Stimulated activated CD8-positive, alpha-beta memory T cell treated with anti-CD3 and anti-CD28 coated beads, Interleukin-4, amount 100 ng/mL, for 24 hours (primary cell): ENCODE data around the gene RHOF.
"Not testable (repeated sequence)": the region's sequence is repeated elsewhere in the genome, so short reads cannot be mapped to it uniquely, and the experiment has no call there.

Experiments
- DNase-seq: peaks from one replicate; pipeline ENCODE4 v3.0.0-alpha.2; 2020; ENCODE audit warnings: low read depth

Gene RHOF

DNA sequence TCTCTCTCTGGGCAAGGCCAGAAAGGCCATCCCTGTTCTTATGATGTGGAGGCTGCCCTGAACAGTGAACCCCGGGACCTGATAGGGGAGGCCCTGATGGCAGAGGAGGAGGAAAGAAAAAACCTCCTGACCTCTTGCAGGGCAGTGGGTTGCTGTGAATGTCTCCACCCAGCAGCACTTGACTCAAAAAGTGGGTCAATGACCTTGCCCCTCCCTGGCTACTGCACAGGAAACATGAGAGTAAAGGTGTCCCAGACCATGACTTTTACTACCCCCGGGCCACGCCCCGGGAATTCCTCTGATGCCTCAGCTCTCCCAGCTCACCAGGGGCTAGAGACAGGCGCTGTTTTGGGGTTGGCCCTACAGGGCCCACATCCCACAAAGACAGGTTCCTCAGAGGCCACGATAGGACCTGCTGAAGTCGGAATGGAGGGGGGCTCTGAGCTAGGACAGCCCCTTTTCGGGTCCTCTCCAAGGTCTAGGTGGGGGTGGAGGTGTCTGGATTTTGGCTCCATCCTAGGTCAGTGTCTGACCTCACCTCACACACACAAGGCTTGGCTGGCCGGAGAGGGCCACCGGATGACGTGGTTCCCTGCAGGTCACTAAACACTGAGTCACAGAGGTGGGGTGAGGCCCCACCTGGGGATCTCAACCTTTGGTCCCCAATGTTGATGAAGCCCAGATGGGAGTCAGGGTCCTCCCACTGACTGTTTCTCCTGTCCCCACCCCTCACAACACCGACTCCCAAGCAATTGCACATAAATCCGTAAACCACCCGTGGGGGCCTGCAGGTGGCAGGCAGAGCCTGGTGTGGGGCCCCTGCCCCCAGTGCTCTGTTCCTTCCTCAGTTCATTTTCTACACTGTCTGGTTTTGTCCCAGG is 1.6 kb downstream of the RHOF start:
- no peak for DNase-seq

DNA sequence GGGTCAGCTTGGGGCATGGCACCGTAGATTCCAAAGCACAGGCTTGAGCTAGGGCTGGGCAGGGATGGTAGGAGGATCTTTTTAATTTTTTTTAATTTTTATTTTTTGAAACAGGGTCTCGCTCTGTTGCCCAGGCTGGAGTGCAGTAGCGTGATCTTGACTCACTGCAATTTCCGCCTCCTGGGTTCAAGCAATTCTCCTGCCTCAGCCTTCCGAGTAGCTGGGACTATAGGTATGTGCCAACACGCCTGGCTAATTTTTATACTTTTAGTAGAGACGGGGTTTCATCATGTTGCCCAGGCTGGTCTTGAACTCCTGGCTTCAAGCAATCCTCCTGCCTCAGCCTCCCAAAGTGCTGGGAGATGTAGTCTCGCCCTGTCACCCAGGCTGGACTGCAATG is 2.7 kb downstream of the RHOF start:
- not testable (repeated sequence) for DNase-seq

DNA sequence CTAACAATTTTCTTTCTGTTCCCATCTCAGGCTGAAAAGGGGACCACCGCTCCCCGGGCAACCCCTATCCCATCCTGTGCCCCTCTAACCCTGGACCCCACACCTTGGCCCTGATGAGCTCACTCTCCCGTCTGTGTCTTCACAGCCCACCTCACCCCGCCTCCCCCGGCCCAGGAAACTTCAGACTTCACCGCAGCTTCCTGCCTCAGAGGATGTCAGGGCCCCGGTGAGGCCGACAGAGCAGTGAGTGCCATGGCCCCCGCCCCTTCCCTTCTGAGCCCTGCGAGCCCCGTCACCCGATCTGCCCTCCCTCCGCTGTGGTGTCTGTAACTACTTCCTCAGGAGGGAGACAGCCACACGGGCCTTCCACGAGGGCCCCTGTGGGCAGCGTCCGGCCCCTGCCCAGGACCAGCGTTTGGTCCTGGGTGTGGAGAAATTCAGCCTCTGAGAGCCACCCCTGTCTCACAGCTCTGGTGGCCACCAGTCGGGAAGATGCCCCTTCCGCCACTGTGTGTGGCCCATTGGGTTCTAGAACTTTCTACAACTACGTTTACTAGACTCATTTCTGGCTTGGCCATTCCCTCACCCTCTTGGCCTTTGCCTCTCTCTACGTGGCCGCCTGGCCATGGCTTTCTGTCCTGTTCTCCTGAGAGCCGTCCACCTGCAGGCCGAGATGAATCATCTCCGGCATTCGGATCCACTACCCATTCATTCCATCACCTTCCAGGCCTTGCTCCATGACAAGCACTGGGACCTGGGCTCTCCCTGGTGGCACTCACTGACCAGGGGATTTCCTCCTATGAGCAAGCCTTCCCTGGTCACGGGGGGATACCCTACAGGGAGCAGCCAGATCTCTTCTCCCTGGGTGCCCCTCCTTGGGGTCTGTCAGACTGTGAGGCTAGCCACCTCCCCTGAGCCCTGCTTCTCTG is 3.4 kb downstream of the RHOF start:
- DNase-seq, result peak; percentile 92

DNA sequence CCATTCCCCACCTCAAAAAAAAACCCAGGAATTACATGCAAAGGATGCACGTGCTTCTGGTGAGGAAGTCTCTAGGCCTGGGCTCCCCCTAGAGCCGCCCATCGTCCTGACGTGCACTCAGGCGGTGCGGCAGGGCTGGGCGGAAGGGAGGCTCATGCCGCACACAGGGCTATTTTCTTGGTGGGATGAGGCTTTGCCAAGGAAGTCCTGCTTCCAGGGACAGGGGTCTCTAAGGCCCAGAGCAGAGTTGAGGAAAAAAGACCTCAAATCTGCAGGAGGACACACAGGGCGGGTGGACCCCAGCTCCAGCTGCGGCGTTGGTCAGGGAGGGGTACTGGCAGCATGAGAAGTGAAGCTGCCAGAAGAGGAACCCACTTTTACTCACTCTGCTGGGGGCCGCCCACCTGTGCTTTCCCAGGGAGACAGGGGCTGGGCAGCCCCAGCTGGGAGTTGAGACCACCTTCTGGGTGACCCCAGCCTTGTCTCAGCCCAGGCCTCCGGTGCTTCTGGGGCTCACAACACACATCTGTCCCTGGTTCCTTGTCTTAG is 4.2 kb downstream of the RHOF start:
- DNase-seq, result no peak

DNA sequence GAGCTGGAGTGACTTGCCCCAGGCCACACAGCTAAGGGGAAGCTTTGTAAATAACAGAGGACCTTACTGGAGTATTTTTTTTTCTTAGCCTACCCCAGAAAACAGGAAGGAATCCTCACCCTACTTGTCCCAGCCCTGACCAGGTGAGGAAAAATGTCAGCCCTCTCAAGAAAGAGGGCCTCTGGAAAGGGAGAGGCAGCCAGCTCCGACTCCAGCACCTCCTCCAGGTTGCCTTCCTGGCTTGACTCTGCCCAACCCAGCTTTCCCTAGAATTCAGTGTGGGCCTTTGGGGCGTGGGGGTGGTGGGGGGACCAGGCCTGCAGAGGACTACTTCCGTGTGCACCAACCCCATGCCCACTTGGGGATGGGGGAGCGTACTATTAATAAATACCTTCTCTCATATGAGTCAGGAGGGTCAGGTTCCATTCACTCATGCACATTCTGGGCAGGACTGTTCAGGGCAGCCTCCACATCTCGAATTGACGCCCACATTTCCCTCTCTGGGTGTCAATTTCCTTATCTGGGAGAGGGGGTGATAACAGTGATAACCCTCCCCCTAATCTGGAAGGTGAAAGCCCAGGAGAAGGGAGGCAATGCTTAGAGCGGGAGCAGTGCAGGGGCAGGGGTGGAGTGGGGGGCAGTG is 5.2 kb downstream of the RHOF start:
- DNase-seq, result no peak

DNA sequence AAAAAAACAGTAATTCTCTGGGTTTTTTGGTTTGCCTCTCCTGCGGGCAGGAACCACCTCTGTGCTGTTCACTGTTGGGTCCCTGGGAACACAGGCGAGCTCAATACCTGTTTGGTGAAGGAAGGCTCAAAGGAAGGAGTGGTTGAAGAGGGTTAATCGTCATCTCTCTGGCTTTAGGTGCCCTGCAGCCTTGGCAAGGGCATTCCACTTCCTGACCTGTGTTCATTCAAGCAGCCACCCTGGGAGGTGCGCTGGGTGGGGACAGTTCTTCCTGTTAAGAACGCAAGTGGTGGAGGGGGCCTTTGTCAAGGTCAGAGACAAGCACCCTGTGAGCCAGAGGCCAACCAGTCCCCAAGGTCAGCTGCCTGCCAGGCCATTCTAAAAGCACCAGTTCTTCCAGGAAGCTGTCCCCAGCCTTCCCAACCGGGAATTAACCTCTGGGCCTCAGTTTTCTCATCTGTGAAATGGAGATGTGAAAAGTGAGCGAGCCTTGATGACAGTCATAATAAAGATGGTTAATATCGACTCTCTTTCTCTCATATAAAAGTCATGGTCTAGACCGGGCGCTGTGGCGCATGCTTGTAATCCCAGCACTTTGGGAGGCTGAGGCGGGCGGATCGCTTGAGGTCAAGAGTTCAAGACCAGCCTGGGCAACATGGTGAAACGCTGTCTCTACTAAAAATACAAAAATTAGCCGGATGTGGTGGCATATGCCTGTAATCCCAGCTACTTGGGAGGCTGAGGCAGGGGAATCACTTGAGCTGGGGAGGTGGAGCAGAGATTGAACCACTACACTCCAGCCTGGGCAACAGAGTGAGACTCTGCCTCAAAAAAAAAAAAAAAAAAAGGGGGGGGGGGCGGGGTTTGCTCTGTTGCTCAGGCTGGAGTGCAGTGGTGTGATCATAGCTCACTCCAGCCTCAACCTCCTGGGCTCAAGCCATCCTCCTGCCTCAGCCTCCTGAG is 6.1 kb downstream of the RHOF start:
- DNase-seq, result no peak

DNA sequence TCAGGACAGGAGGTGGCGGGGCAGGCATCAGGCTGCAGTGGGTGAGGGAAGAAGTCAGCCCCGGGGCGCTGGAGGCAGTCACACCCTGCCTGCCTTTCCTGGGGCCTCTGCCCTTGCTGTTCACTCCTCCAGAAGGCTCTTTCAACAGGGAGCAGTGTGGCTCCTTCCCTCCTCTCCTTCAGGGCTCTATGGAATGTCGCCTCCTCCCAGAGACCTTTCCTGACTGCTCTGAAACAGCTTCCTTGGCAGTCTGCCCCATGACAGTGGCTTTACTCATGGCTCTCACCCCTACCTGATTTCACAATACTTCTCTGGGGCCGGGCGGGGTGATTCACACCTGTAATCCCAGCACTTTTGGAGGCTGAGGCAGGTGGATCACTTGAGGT is 7.1 kb downstream of the RHOF start:
- no peak for DNase-seq

DNA sequence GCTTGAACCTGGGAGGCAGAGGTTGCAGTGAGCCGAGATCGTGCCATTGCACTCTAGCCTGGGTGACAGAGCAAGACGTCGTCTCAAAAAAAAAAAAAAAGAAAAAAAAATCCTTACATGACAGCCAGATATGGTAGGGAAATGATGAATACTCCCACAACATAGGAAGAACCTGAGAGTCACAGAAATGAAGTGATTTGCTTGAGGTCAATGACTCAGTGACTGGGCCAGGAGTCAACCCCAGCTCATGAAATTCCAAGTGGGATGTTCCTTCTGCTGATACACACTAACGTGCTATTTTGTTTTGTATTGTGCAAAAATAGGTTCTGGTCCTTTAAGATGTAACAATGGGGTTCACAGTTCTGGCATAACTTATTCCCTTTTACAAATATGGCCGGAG is 9.0 kb downstream of the RHOF start:
- no peak for DNase-seq

DNA sequence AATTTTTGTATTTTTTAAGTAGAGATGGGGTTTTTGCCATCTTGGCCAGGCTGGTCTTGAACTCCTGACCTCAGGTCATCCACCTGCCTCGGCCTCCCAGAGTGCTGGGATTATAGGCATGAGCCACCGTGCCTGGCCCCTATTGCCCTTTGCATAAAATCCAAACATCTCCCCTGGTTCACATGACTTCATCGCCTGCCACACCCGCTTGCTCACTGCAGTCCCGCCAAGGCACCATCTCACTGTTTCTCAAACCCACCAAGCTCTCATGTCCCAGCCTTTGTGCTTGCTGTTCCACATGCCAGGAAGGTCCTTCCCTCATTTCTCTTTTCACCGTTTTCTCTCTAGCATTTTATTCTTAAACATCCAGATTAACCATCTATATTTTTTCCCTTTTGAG is 9.7 kb downstream of the RHOF start:
- no peak for DNase-seq

DNA sequence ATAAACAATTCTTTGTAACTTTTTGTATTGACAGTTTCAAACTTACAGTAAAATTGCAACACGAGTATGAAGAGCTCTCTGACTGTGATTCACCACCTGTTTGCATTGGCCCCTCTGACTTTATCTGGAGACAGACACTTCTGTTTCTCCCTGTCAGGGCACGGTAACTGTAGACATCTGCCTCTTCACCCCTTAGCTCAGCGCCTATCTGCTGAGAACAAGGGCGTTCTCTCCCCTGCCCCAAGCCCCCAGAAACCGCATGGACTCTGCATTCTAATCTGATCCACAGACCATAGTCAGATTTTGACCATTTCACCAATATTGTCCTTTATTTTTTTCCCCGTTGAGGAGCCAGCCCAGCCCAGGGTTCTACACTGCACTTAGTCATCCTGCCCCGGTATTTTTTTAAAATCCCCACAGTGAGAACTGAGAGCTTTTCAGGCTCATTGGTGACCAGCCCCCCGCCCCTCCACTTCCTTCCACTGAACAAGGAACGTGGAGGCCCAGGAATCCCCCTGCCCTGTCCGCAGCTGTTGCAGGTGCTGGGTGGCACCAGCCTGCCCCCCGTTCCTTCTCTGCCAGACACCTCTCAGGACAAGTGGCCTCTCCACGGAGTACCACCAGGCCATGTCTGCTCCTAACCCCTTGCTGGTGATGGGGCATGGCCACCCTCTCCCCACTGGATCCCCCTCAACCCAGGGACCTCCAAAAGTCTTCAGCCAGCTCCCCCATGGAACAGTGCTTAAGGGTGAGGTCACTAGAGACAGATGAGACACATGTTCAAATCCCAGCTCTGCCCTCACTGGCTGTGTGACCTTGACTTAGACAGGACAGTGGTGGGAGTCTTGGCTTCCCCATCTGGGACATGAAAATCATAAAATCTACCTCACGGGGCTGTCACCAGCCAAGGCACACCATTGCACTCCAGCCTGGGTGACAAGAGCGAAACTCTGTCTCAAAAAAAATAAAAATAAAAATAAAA is 11.2 kb downstream of the RHOF start:
- DNase-seq, result no peak

DNA sequence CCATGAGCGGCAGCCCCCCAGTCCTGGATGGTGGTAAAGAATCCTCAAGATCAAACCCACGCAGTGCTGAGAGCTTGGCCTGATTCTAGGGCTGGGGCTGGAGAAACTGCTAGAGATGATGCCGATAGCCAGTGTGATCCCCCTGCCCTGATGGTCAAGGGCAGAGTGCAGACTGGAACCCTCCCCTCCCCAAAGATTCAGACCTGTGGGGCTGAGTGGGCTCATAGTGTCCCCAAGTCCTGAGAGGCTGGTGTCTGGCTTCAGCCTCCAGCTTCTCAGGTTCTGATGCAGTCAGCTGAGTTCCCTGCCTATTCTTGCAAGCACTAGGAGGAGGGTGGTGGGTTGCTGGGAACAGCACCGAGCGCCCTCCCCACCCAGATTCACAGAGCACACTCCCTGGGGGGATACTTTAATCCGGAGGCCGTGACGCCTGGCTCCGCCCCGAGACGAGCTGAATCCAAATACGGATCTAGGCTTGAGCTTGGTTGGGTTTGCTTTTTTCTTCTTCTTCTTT is 11.9 kb downstream of the RHOF start:
- no peak for DNase-seq

DNA sequence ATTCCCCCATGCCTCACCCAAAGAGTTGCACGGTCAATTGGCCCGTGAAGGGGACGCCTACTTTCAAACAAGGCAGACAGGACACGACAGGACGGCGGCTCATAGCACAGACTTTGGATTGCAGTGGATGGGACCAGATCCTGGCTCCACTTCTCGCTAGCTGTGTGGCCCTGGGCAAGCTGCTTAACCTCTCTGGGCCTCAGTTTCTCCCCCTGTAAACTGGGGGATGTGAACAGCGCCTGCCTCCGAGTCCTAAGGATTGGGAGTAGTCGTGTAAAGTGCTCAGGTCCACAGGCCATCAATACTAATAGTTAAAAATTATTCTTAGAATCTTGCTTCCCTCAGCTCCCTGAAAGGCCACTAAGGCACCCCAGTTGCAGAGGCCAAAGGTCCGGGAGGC is 13.1 kb downstream of the RHOF start:
- no peak for DNase-seq

DNA sequence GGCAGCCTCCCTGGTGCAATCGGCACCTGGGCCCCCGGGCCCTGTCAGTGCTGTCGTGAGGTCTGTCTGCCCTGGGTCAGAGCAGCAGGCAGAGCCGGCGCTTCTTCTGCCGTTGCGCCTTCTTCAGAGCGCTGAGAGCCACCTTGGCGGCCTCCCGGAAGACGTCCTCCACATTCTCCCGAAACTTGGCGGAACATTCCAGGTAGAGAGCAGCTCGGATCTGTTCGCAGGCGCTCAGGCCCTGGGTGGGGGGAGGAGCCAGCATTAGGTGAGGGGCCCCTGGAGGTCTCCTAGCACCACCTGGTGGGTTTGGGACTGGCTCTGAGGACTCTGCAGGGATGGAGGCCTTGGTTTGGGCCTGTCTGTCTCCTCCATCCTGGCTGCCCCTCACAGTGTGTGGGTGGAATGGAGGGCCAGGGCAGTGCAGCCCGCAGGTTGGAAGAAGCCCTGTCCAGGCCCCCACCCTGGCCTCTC is 14.0 kb downstream of the RHOF start:
- no peak for DNase-seq

DNA sequence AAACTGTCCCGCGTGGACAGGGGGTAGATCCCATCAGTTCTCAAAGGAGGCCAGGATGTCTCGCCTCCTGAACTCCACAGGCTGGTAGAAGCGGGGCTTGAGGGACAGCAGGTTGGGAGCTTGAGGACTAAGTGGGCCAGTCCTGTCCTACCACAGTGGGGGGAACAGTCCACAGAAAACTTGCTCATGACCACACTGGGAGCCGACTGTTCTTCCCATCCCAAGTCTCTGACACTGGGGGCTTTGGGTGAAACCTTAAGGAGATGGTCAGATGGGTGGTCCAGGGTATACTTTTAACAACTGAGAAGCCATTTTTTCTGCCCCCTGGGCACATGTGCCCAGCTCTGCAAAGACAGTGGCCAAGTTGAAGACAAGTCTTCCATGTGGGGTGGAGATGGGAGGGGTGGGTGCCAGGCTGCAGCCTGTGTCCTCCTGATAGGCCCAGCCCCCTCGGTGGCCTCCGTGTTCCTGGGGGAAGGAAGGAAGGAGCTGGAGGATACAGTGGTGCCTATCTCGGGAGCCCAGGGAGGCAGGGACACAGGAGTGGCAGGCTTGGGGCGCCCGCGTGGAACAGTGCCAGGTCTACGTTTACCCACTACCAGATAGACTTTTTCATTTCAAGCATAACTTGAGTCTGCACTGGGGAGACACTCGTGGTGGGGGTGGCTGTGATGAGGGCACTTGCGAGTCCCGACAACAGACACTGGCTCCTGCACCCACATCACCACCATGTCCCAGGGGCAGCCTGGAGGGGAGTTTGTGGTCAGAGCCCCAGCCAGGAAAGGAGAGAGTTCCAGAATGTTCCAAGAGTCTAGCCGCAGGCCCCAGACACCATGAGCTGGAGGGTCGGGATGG is 14.7 kb downstream of the RHOF start:
- DNase-seq, result no peak

DNA sequence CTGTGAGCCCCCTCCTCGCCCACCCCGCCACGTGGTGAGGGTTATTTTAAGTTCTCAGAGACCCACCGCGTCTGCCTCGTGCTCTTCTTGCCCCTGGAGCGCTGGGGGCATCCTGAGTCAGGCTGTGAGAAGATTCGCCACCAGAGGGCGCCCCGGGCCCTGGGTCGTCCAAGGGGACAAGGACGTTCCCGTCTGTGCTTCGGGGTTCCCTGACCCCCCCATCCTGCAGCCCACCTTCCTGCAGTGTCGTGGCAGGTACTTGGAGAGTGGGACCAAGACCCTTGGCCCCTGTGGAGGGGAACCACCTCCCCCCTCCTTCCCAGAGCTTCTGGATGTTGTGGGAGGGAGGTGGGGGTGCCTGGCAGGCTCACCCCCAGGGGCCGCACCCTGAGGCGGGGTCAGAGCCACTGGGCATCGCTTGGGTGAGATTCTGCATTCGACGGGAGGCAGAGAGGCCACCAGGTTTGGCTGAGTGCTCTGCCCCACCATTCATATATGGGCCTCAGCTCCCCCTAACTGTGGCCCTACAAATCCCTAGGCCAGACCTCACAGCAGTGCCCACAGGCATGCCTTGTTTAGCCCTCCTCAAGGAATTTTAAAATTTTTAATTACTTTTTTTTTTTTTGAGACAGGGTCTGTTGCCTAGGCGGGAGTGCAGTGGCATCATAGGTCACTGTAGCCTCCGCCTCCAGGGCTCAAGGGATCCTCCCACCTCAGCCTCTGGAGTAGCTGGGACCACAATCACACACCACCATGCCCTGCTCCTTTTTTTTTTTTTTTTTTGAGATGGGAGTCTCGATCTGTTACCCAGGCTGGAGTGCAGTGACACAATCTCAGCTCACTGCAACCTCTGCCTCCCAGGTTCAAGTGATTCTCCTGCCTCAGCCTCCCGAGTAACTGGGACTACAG is 17.0 kb downstream of the RHOF start:
- DNase-seq, result peak; percentile 85

DNA sequence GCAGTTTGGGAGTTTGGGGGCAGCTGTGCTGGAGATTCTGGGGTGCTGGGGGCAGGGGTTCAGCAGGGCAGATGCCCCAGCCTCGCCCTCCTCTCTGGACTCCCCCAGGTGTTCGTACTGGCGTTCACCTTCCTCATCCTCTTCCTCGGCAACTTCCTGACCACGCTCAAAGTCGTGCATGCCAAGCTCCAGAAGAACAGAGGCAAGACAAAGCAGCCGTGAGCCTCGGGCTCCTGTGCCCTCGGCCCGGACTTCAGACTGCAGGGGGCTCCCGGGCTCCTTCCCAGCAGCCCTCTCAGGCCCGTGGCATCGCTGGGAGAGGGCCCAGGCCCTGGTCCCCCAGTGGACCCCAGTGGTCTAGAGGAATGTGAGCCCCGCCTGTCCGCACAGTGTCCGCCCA is 18.0 kb downstream of the RHOF start:
- DNase-seq, result no peak

DNA sequence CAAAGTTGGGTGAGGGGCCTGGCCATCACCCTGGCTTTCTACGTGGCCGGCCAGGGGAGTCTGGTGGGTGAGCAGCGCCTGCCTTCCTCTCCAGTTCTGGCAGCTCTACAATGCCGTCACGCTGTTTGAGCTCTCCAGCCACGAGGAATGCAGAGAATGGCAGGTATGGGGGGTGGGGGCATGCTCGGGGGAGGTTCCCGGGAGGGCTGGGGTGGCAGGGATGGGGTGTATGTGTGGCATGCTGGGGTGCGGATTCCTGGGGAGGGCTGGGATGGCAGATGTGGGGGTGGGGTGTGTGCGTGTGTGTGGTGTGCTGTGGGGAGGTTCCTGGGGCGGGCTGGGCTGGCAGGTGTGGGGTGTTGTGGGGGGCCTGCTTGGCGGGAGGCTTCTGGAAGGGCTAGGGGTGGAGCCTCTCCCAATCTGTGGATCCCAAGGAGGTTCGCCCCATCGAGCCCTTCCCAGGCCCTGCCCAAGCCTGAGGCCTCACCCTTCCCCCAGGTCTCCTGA is 18.5 kb downstream of the RHOF start:
- no peak for DNase-seq
